Stimulated activated CD4-positive, alpha-beta T cell treated with anti-CD3 and anti-CD28 coated beads, Interleukin-4, amount 100 ng/mL, for 1 hour (primary cell): ENCODE results near the gene S1PR5.
"Not testable (repeated sequence)": the region's sequence is repeated elsewhere in the genome, so short reads cannot be mapped to it uniquely, and the experiment has no call there.

Source experiments
- DNase-seq: peaks from one replicate; pipeline ENCODE4 v3.0.0-alpha.2; 2020

S1PR5 gene

DNA sequence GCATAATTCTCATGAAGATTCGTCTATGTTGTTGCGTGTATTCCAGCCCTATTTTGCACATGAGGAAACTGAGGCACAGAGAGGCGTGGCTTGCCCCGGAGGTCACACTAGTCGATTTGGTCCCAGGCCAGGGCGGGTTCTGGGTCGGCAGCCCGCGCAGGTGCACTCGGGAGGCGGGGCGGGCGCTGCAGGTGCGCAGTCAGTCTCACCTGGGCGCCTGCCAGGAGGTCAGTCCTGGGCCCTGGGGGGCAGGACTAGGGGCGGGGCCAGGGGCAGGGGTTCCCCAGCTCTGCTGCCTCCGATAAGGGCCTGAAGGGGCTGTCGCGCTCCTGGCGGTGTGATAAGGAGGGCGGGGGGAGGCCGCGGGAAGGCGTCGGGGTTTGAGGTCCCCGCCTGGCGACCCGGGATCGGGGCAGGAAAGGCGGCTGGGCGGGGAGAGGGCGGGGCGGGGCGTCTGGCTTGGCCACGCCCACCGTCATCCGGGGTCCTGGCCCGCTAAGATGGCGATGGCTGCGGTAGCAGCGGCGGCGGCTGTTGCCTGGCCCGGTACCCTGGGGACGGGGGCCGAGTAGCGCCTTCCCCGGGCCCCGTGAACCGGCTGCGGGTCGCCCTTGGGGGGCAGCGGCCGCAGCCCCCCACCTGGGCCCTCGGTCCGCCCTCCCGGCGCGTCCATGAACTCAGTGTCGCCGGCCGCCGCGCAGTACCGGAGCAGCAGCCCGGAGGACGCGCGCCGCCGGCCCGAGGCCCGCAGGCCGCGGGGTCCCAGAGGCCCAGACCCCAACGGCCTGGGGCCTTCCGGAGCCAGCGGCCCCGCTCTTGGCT is 26.4 kb upstream of the S1PR5 start, which contains the start of gene ATG4D:
Gene ATG4D, plus strand, starts transcription at position 485 of the 822 bp plus-strand sequence. Its CDS starts 187 bp downstream, at position 672.
- DNase-seq: peak; percentile 81

DNA sequence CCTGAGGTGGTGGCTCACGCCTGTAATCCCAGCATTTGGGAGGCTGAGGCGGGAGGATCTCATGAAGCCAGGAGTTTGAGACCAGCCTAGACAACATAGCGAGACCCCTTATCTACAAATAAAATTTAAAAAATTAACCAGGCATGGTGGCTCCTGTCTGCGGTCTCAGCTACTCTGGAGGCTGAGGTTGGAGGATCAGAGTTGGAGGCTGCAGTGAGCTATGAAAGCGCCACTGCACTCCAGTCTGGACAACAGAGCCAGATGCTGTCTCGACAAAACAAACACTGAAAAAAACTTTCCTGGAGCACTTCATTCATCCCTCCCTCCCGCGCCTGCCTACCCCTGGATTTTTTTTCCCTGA is 25.8 kb upstream of the S1PR5 start:
- no peak for DNase-seq

DNA sequence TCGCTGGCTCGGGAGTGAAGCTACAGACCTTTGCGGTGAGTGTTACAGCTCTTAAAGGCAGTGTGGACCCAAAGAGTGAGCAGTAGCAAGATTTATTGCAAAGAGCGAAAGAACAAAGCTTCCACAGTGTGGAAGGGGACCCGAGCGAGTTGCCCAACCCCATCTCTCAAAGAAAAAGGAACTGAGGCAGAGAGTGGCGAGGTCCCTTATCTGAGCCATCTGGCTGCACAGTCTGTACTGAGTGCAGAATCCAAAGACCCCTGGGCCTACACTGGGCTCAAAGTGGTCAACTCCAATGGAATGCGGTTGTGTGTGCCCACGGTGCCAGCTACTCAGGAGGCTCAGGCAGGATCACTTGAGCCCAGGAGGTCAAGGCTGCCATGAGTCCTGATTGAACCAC is 21.8 kb upstream of the S1PR5 start:
- not testable (repeated sequence) for DNase-seq

DNA sequence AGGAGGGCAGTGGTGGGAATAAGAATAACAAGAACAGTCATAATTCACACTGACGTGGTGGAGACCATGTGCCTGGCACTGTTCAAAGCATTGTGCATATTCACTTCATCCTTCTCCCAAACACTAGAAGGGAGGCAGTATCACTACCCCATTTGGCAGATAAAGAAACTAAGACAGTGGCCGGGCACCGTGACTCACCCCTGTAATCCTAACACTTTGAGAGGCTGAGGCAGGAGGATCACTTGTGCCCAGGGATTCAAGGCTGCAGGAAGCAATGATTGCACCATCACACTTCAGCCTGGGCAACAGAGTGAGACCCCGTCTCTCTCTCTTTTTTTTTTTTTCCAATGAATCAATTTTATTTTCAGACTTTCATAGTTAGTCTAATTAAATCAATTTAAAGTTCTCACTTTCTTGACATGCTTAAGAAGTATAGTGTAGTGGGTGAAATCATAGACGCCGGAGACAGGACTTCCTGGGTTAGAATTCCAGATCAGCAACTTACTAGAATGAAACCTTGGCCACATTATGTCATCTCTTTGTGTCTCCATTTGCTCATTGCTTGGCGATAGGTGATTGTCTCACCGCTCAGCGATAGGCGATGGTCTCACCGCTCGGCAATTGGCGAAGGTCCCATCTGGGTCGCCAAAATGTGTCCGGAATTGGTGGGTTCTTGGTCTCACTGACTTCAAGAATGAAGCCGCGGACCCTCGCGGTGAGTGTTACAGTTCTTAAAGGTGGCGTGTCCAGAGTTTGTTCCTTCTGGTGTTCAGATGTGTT is 21.1 kb upstream of the S1PR5 start:
- DNase-seq: no peak

DNA sequence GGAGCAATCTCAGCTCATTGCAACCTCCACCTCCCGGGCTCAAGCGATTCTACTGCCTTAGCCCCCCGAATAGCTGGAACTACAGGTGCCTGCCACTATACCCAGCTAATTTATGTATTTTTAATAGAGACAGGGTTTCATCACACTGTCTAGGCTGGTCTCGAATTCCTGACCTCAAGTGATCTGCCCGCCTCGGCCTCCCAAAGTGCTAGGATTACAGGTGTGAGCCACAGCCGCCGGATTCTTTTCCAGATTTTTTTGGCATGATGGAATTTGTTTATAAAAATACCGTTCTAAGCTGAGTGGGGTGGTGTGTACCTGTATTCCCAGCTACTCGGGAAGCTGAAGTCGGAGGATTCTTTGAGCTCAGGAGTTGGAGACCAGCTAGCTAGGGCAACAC is 20.4 kb upstream of the S1PR5 start:
- no peak for DNase-seq

DNA sequence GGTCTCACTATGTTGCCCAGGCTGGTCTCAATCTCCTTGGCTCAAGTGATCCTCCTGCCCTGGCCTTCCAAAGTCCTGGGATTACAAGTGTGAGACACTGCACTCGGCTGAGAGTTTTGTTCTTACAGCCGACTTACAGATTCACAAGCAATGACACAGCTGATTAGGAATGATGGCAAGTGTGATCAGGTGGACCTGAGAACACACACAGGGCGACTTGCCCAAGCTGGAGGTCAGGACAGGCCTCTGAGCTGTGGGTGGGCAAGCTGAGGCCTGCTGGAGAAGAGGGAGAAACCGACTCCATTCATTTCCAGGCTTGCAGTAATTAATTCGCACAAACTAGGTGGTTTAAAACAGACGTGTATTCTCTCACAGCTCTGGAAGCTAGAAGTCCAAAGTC is 18.4 kb upstream of the S1PR5 start:
- no peak for DNase-seq

DNA sequence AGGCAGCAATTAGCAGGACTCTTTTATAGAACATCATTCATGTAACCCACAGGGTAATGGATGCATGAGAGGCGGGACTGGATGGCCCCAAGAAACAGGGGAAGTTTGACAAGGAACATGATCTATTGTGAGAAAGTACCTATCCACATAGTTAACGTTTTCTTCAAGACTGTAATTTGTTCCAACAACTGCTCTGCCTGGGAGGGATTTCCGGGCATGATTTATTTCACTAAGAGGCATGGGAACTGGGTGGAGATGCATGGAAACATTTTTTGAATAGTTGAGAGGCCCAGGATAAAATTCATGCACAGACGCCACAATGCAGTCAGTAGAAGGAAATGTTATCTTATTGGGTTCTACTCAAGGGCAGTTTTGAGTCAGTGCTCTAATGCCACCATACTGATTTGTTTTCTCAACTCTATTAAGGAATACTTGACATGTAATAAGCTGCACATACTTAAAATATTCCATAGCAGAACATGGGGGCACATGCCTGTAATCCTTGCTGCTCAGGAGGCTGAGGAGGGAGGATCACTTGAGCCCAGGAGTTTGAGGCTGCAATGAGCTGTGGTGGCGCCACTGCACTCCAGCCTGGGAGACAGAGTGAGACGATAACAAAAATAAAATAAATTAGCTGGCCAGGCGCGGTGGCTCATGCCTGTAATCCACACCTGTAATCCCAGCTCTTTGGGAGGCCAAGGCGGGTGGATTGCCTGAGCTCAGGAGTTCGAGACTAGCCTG is 16.6 kb upstream of the S1PR5 start:
- no peak for DNase-seq

DNA sequence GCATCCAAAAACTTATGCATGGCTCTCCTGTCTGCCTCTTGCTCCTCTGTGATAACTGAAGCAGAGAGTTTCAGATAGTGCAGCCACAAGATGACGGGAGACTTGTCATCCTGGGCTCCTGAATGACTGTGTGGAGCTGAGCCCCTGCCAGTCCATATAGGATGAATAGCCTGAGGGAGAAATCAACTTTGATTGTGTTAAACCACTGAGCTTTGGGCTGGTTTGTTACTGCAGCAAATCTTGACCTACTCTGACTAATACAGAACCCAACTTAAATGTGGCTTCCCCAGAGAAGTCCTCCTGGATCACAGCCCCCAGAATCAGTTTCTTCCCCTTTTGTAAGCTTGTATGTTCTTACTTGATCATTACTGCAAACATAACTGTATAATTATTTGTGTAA is 15.2 kb upstream of the S1PR5 start:
- DNase-seq: no peak

DNA sequence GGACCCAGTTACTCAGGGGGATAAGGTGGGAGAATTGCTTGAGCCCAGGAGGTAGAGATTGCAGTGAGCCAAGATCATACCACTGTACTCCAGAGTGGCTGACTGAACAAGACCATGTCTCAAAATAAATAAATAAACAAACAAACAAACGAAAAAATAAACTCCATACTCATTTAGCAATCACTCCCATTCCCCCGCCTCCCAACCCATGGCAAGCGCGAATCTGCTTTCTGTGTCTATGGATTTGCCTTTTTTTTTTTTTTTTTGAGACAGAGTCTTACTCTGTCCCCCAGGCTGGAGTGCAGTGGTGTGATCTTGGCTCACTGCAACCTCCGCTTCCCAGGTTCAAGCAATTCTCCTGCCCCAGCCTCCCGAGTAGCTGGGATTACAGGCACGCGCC is 9.6 kb upstream of the S1PR5 start:
- DNase-seq: not testable (repeated sequence)

DNA sequence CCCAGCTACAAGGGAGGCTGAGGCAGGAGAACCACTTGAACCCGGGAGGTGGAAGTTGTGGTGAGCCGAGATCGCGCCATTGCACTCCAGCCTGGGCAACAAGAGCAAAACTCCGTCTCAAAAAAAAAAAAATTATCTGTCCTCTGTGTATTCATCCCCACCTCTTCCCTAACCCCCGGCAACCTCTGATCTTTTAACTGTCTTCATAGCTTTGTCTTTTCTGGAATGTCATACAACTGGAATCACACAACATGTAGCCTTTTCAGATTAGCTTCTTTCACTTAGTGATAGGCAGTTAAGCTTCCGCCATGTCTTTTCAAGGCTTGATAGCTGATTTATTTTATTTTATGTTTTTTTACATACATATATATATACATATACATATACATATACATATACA is 8.4 kb upstream of the S1PR5 start:
- DNase-seq: no peak

DNA sequence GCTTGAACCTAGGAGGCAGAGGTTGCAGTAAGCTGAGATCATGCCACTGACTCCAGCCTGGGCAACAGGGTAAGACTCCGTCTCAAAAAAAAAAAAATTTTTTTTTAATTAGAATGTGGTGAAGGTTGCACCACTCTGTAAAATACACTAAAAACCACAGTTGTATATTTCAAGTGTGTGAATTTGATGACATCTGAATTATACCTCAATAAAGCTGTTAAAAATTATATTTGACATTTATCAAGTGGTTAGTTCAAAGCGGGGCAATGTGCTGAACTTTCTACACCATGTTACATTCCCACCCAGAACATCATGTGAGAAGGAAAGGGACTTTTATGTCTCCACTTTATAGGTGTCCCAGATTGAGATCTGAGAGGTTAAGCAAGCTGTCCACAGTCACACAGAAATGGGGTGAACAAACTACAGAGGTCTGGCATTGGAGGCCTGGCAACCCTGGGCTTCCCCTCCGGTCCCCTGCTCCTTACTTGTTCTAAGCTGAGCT is 5.9 kb upstream of the S1PR5 start:
- DNase-seq: no peak

DNA sequence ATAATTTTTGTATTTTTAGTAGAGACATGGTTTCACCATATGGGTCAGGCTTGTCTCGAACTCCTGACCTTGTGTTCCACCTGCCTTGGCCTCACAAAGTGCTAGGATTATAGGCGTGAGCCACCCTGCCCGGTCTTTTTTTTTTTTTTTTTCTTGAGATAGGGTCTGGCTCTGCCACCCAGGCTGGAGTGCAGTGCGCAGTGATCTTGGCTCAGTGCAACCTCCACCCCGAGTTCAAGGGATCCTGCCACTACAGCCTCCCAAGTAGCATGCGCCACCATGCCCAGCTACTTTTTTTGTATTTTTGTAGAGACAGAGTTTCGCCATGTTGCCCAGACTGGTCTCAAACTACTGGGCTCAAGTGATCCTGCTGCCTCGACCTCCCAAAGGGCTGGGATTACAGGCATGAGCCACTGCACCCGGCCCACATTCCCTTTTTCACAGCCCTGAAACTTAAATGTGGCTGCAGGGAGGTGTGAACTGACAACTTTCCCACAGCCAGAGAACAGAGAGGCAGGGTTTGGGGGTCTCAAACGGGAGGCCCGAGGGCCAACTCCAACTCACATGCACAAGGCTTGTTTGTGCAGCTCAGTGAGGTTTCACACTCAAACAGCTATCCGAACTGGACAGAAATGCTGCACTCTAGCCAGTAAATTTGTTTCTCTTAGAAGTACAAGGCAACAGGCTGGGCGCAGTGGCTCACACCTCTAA is 4.4 kb upstream of the S1PR5 start:
- DNase-seq: no peak

DNA sequence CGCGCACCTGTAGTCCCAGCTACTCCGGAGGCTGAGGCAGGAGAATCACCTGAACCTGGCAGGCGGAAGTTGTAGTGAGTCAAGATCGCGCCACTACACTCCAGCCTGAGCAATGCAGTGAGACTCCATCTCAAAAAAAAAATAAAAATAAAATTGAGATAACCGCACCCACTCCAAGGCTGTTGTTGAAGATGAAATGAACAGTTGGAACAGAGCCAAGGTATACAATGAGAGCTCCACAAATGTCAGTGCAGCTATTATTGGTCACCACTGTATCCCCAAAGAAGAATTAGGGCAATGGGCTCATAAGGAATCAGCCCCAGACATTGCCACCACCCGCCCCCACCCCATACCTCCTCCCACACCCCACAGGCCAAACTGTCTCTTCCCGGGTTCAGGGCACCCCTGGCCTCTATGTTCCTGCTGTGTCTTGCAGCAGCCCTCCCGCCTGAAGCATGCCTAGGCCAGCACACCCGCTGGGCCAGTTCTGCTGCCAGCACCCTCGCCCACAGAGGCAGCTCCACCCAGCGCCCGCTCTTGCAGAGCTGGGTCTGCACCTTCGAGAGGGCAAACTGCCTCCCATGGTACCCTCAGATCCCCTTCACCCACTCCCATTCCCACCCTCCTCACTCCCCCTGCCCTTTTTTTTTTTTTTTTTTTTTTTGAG is 3.5 kb upstream of the S1PR5 start:
- DNase-seq: no peak

DNA sequence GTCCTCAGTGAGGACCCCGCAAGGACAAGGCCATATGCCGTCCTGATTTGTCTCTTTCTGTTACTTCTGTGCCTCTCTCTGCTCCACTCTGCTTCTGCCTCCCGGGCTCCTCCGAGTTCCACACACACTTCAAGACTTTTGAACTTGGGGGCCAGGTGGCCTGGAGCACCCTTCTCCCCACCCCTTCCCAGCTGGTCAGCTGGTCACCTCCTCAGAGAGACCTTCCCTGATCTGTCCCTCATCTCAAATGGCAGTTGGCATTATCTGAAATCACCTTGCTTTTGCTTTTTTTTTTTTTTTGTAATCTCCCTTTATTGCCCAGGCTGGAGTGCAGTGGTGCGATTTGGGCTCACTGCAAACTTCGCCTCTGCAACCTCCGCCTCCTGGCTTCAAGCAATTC is 2.2 kb upstream of the S1PR5 start:
- DNase-seq: no peak

DNA sequence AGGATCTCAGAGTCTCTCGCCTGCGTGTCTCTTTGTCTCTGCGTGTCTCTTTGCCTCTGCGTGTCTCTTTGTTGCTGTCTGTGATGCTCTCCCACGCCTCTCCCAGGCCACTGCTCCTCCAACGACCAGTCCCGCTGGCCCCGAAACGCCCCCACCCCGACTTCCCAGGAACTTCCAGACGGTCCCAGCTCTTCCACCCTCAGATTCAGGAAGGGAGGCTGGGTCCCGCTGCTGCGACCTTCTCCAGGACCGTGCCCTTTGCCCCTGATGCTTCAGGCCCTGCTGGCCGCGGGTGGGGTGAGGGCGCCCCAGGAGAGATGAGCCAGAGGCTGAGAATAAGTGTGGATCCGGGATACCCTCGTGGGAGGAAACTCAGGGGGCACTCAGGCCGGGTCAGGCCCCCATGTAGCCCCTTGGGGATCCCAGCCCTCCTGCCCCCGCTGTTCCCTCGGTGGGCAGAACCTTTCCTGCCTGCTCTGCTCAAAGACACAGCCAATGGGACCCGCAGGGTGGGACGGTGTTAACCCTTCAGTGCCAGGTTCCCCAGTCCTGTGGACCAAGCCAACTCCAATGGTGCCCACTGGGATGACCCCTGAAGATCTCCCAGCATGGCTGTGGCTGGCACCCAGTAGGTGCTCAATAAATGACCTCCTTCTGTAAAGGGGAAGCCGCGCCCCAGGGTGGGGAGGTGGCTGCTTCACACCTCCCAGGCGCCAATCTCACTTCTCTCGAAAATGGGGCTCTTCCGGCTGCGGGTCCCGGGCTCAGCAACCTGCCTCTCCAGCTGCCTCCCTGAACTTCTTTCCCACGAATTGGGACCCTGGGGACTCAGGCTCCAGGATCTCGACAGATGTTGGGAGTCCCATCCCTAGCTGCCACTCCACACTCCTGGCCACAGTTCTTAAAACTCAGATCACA is 1.5 kb upstream of the S1PR5 start:
- no peak for DNase-seq

DNA sequence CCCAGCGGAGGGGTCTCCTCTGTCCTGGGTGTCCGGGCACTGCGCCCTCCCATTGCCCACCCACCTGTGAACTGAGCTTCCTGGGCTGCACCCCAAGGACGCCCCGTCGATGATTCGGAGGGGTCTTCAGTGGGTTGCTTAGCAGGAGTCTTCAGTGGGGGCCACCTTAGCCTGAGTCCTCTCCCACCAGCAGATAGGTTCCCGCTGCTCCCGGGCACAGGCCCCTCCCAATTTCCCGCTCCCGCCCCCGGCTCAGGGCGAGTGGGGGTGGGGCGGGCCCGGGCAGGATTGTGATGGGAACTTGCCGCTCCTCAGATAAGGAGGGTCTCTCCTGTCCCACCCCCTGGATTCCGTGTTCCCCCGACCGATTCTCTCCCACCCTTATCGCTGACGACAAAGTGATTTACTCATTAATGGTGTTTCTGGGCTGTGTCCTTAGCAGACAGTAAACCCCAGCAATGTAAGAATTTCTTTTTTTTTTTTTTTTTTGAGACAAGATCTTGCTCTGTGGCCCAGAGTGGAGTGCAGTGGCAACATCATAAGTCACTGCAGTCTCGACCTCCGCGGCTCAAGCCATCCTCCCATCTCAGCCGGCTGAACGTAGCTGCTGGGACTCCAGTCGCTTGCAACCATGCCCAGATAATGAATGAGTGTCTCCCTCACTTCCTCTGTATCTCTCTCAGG is 655 bp upstream of the S1PR5 start:
- no peak for DNase-seq

DNA sequence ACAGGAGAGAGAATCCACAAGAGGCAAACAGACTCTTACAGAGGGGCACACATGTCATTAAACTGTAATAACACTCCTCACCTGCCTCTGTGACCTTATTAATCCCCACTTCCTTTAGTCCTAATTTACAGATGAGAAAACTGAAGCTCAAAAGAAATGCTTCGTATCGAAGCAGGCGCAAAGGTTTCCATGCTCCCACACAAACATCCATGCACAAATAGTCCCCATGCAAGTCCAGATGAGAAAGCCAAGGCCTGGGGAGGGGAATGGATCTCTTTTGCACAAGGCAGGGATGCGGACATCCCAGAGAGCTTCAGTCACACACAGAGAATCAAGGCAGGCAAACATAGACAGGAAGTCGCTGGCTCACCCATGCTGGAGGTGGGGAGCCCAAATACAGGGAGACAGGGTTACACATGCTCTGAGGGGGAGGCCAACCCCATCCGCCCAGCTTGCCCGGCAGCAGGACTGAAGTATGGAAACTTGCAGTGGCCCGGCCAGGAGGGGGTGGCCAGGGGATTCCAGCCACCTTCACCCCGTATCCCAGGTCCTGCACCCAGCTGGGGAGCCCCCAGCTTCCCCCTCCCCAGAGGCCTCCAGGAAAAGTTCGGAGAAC is 468 bp downstream of the S1PR5 start:
- no peak for DNase-seq

DNA sequence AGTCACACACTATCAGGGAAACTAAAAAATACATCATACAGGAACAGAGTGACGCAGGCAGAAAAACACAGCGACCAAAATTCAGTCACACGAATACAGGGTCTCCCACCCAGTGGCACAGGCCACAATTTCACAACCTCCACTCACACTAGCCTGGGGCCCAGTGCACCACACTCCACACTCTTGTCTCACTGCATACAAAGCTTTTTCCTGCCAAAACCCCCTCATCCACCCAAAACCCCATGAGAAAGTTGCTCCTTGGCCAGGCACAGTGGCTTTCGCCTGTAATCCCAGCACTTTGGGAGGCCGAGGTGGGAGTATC is 1.2 kb downstream of the S1PR5 start:
- no peak for DNase-seq

DNA sequence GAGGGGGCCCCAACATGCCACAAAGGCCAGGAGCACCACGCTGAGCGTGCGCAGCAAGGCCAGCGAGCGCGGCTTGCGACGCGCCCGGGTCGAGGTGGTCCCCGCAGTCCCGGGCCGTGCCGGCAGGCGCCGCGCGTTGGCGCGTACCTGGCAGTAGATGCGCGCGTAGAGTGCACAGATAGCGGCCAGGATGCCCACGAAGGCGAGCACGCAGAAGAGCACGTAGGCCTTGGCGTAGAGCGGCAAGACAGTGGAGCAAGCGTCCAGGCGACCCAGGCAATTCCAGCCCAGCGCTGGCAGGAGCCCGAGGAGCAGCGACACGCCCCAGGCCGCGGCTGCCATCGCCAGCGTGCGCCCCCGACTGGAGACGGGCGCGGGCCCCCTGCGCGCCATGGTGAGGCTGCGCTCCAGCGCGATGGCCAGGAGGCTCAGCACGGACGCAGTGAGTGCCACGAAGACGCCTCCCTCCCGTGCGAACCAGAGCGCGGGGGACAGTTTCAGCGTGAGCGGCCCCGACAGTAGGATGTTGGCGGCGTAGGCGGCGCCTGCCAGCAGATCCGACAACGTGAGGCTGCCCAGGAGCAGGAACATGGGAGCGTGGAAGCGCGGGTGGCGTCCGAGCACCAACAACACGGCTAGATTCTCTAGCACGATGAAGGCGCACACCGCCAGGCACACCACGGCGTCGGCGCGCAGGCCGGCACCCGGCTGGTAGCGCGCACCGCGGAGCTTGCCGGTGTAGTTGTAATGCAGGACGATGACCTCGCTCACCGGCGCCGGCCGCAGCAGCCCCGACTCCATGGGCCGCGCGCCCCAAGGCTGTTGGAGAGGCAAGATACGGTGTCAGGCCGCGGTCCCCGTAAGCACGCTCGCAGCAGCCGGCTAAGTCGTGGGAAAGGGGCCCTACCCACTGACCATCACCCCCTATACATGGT is 2.8 kb downstream of the S1PR5 start:
- DNase-seq: peak; percentile 53
